ENCODE measurements around the gene DCAF12. TPM values are rescaled to one million over a fixed set of nuclear protein-coding genes. Genes with fewer than 3 reads are reported as not detected.
A peak's percentile ranks its signal among the peaks of the same experiment; 100 is the strongest.
"Not testable (repeated sequence)": the region's sequence is repeated elsewhere in the genome, so short reads cannot be mapped to it uniquely, and the experiment has no call there.

Gene DCAF12
- total RNA-seq, 1 donor from 2014 or later, result 52.6 TPM

GRCh38 chr9:34047864-34048726 lies 78.4 kb downstream of the DCAF12 start:
- peaks cover 4% of the 10 kb centered on the region for H3K27me3 Mint-ChIP-seq (ENCODE audit: low read depth)
- H3K9me3 Mint-ChIP-seq, result no peaks in the 10 kb centered on the region
- peaks cover 38% of the 10 kb centered on the region for H3K4me1 Mint-ChIP-seq
- H3K27ac Mint-ChIP-seq (ENCODE audit: unreplicated experiment), result peak overlapping the region; percentile 100
- H3K36me3 Mint-ChIP-seq (ENCODE audit: low read depth), result peaks cover 2% of the 10 kb centered on the region
- TF ChIP-seq CTCF (conservative IDR thresholded peaks at IDR 0.05), result no peak
- peak; percentile 19 for DNase-seq (ENCODE audit: low read depth, low spot score)
- peak overlapping the region; percentile 99 for H3K4me3 Mint-ChIP-seq

- peaks cover 4% of the 10 kb centered on the region for H3K27me3 Mint-ChIP-seq (ENCODE audit: low read depth)
- H3K4me3 Mint-ChIP-seq, result peak overlapping the region; percentile 99
- peaks cover 2% of the 10 kb centered on the region for H3K36me3 Mint-ChIP-seq (ENCODE audit: low read depth)
- peaks cover 38% of the 10 kb centered on the region for H3K4me1 Mint-ChIP-seq
- DNase-seq (ENCODE audit: low read depth, low spot score), result no peak
- peak overlapping the region; percentile 57 for H3K27ac Mint-ChIP-seq (ENCODE audit: unreplicated experiment)
- TF ChIP-seq CTCF (conservative IDR thresholded peaks at IDR 0.05), result no peak
- H3K9me3 Mint-ChIP-seq, result no peaks in the 10 kb centered on the region
These were observed 79.6 kb downstream of the DCAF12 start for GRCh38 chr9:34046784-34047379.

- H3K36me3 Mint-ChIP-seq (ENCODE audit: low read depth), result peaks cover 3% of the 10 kb centered on the region
- no peaks in the 10 kb centered on the region for H3K9me3 Mint-ChIP-seq
- H3K4me3 Mint-ChIP-seq, result peak overlapping the region; percentile 99
- TF ChIP-seq CTCF (conservative IDR thresholded peaks at IDR 0.05), result no peak
- peaks cover 4% of the 10 kb centered on the region for H3K27me3 Mint-ChIP-seq (ENCODE audit: low read depth)
- H3K27ac Mint-ChIP-seq (ENCODE audit: unreplicated experiment), result no peak overlapping the region
- H3K4me1 Mint-ChIP-seq, result peaks cover 38% of the 10 kb centered on the region
- DNase-seq (ENCODE audit: low read depth, low spot score), result no peak
These were observed 80.6 kb downstream of the DCAF12 start for GRCh38 chr9:34045903-34046302.

GRCh38 chr9:34042074-34042473 lies 84.4 kb downstream of the DCAF12 start:
- H3K9me3 Mint-ChIP-seq; H3K27me3 Mint-ChIP-seq (ENCODE audit: low read depth); H3K27ac Mint-ChIP-seq (ENCODE audit: unreplicated experiment); DNase-seq (ENCODE audit: low read depth, low spot score): not testable (repeated sequence)
- Mint-ChIP-seq H3K4me1 (peaks cover 12% of the 10 kb centered on the region), H3K36me3 (ENCODE audit: low read depth) (peaks cover 13% of the 10 kb centered on the region), H3K4me3 (peak overlapping the region; percentile 61)

GRCh38 chr9:34038851-34039250 lies 87.6 kb downstream of the DCAF12 start:
- not testable (repeated sequence) for H3K27ac Mint-ChIP-seq (ENCODE audit: unreplicated experiment); DNase-seq (ENCODE audit: low read depth, low spot score); H3K9me3 Mint-ChIP-seq; H3K4me1 Mint-ChIP-seq; H3K4me3 Mint-ChIP-seq; H3K27me3 Mint-ChIP-seq (ENCODE audit: low read depth)
- peaks cover 17% of the 10 kb centered on the region for H3K36me3 Mint-ChIP-seq (ENCODE audit: low read depth)

GRCh38 chr9:34037626-34038025 lies 88.9 kb downstream of the DCAF12 start:
- no peaks in the 10 kb centered on the region for H3K27me3 Mint-ChIP-seq (ENCODE audit: low read depth)
- H3K4me3 Mint-ChIP-seq, result no peak overlapping the region
- peaks cover 21% of the 10 kb centered on the region for H3K36me3 Mint-ChIP-seq (ENCODE audit: low read depth)
- no peak for TF ChIP-seq CTCF (conservative IDR thresholded peaks at IDR 0.05)
- H3K4me1 Mint-ChIP-seq, result no peaks in the 10 kb centered on the region
- H3K27ac Mint-ChIP-seq (ENCODE audit: unreplicated experiment), result no peak overlapping the region
- H3K9me3 Mint-ChIP-seq, result no peaks in the 10 kb centered on the region
- no peak for DNase-seq (ENCODE audit: low read depth, low spot score)

Data from neural crest cell (in vitro differentiated cells).